Tibial artery (tissue), 4 donors: ENCODE data around the gene SYNDIG1.

ENCODE experiments used
- DNase-seq, 2 donors: peaks; one replicate each; pipeline ENCODE4 v3.0.0-alpha.2; 2019
- H3K27ac ChIP-seq, 2 donors: fragments of 200-600 bp; sonication (generic) in 1 of 2; 1 replicate in 1 of 2; 2 replicates in 1 of 2; pipeline ENCODE4 v1.5.1; 2018 to 2019; ENCODE audit warnings: mild to moderate bottlenecking in 1 of 2
- H3K27me3 ChIP-seq, 2 donors: fragments of 200-600 bp; sonication (generic) in 1 of 2; one replicate each; pipeline versions ENCODE4 v1.5.1 to v1.6.0; 2016 to 2019
- H3K36me3 ChIP-seq, 3 donors: fragments of 200-600 bp; sonication (generic) in 2 of 3; one replicate each; pipeline ENCODE4 v1.5.1; 2016 to 2019; ENCODE audit warnings: mild to moderate bottlenecking in 2 of 3
- H3K4me1 ChIP-seq, 4 donors: fragments of 200-600 bp; sonication (generic) in 2 of 4; 1 replicate in 3 of 4; 2 replicates in 1 of 4; pipeline ENCODE4 v1.5.1; 2016 to 2019
- H3K4me3 ChIP-seq, 2 donors: fragments of 200-600 bp; sonication (generic) in 1 of 2; 1 replicate in 1 of 2; 2 replicates in 1 of 2; pipeline ENCODE4 v1.5.1; 2018 to 2019; ENCODE audit warnings: mild to moderate bottlenecking in 2 of 2
- H3K9me3 ChIP-seq, 3 donors: fragments of 200-600 bp; sonication (generic) in 1 of 3; one replicate each; pipeline ENCODE4 v1.5.1; 2016 to 2019
- intact Hi-C: fragments of 100-400 bp; cut with DNase I; formaldehyde crosslinking; loops from one replicate; pipeline ENCODE4 v1.15.0; 2023; ENCODE audit warnings: low total_unique reads
- TF ChIP-seq, protein P1 (sequence below), 2 experiments: fragments of 200-600 bp in 1 of 2; fragments of 450-650 bp in 1 of 2; IDR thresholded peaks; one replicate each; pipeline ENCODE4 v1.5.1; 2017 to 2019; ENCODE audit warnings: antibody characterized with exemption in 2 of 2, mild to moderate bottlenecking in 1 of 2, moderate library complexity in 1 of 2

The SYNDIG1 gene

DNA sequence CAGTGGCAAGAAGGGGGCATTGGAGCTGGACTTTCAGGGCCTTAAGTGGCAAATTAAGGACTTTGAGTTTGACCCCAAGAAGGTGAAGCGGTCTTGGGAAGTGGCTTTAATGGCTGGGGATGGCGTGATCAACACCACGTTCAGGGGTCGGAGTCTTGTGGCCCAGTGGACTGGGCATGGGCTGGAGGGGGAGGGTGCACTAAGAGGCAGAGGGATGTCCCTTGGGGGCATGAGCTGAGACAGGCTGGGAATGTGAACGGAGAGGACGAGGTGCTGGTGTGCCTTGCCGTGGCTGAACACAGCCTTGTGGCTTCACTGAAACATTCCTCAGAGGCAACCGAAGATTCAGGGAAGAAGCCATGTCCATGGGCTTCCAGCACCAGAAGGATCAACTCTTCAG, 227.0 kb downstream of the SYNDIG1 start:
- intact Hi-C loops: no loop called here
- Histone ChIP-seq H3K36me3 (no peaks in the 10 kb centered on the region), H3K4me1 (peaks cover 0 to 31% (median 22%) of the 10 kb centered on the region in 4 donors), H3K27me3 (no peaks in the 10 kb centered on the region), H3K9me3 (no peaks in the 10 kb centered on the region), H3K27ac (no peak overlapping the region), H3K4me3 (no peak overlapping the region)
- peak in 1 of 2 donors; percentile 37 for DNase-seq
- TF ChIP-seq, protein P1, sequence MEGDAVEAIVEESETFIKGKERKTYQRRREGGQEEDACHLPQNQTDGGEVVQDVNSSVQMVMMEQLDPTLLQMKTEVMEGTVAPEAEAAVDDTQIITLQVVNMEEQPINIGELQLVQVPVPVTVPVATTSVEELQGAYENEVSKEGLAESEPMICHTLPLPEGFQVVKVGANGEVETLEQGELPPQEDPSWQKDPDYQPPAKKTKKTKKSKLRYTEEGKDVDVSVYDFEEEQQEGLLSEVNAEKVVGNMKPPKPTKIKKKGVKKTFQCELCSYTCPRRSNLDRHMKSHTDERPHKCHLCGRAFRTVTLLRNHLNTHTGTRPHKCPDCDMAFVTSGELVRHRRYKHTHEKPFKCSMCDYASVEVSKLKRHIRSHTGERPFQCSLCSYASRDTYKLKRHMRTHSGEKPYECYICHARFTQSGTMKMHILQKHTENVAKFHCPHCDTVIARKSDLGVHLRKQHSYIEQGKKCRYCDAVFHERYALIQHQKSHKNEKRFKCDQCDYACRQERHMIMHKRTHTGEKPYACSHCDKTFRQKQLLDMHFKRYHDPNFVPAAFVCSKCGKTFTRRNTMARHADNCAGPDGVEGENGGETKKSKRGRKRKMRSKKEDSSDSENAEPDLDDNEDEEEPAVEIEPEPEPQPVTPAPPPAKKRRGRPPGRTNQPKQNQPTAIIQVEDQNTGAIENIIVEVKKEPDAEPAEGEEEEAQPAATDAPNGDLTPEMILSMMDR (IDR thresholded peaks at IDR 0.05): no peak

DNA sequence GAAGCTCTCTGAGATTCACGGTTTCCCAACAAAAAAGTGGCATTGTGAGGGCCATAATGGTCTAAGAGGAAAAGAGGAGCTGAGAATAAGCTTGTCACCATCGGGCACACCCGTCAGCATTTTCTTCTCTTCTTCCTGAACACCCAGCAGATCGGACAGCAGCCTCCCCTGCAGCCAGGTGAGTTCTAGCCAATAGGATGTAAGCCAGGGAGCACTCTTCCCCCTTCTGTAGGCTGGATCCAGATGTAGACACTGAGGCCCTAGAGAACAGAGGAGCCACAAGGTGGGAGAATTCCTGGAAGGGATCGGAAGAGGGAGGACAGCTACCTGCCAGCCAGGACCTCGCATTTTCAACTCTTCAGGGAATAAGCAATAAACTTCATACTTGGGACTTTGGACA, 228.0 kb downstream of the SYNDIG1 start:
- H3K36me3 ChIP-seq: no peaks in the 10 kb centered on the region
- intact Hi-C loops: no loop called here
- DNase-seq: no peak
- H3K4me1 ChIP-seq: peaks cover 0 to 31% (median 22%) of the 10 kb centered on the region in 4 donors
- H3K27ac ChIP-seq: no peak overlapping the region
- TF ChIP-seq, protein P1 (IDR thresholded peaks at IDR 0.05): no peak
- no peak overlapping the region for H3K4me3 ChIP-seq
- no peaks in the 10 kb centered on the region for H3K9me3 ChIP-seq
- H3K27me3 ChIP-seq: no peaks in the 10 kb centered on the region

DNA sequence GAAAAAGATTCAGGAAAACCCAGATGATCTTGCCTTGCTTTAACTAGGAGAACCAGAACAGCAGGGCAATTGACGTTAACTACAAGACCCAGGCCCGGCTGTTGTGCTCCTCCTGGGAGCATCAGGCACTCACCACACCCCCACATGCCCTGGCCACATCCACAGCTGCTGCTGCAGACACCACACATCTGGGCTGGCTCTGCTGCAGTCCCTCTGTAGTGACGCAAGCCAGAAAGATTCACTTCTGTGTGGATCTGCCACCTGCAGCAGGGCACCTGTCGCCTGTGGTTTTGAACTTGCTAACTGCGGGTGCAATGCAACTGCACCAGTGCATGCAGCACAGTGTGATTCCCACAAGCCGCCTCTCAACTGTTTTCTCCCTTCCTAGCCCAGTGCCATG, 228.8 kb downstream of the SYNDIG1 start:
- TF ChIP-seq, protein P1 (IDR thresholded peaks at IDR 0.05): no peak
- no peaks in the 10 kb centered on the region for H3K9me3 ChIP-seq
- H3K27ac ChIP-seq: no peak overlapping the region
- peak in 1 of 2 donors; percentile 31 for DNase-seq
- peaks cover 0 to 1% of the 10 kb centered on the region in 2 donors for H3K27me3 ChIP-seq
- H3K36me3 ChIP-seq: no peaks in the 10 kb centered on the region
- intact Hi-C loops: no loop called here
- peaks cover 0 to 30% (median 22%) of the 10 kb centered on the region in 4 donors for H3K4me1 ChIP-seq
- no peak overlapping the region for H3K4me3 ChIP-seq

DNA sequence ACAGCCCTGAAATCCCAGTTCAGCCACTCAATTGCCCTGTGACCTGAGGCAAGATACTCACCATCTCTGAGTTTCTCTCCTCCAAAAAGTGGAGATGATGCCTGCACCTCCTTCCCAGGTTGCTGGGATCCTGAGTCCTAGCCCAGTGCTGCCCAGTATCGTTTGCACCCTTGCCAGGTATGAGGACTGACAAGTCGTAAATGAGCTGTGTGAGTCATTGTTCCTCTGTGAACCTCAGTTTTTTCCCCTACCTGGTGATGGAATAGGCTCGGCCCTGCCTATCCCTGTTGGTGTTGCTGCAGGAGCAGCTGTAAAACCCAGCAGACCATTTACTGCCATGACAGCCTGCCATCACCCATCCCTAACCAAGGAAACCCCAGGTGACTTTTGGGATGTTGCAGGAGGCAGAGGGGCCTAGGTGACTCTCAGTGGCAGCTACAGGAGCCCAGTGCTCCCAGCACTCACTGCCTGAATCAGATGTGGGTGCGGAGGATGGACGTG, 229.3 kb downstream of the SYNDIG1 start:
- H3K9me3 ChIP-seq: no peaks in the 10 kb centered on the region
- H3K27ac ChIP-seq: no peak overlapping the region
- DNase-seq: peak in 1 of 2 donors; percentile 31
- intact Hi-C loops: no loop called here
- H3K27me3 ChIP-seq: peaks cover 0 to 3% of the 10 kb centered on the region in 2 donors
- H3K4me1 ChIP-seq: peaks cover 0 to 24% (median 20%) of the 10 kb centered on the region in 4 donors
- H3K4me3 ChIP-seq: no peak overlapping the region
- H3K36me3 ChIP-seq: no peaks in the 10 kb centered on the region
- TF ChIP-seq, protein P1 (IDR thresholded peaks at IDR 0.05): no peak

DNA sequence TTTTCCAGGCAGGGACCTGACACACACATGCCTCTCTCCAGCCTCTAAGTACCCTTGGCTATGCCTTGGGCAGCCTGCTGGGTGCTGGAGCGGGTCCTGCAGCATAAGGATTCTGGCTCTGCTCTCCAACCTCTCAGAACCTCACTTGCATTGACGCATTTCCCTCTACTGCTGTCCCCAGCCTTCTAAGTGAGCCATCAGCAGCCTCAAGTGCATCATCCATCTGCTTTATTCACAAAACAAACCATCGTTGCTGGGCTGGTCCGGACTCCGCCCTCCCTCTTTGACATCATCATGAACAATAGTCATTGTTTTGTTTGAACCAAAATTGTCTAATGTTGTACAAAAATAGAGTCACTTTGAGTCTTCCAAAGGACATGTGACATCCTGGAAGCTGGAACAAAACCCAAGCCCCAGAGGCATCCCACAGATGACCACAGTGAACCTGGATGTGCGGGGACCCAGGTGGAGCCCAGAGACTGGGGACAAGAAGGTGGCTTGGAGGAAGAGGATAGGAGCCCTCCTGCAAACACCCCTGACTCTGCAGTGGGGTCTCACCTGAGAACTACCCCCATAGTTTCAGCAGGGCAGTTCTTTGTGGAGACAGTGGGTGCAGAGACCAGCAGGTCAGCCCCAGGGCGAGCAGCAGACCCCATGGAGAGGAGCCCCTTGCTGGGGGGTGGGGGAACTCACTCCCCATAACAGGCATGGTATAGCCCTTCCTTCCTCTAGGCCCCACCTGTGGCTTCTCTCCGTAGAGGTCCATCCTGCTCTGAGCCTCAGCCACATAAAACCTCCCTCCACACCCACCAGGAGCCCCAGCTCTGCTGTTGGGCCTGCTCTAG, 230.1 kb downstream of the SYNDIG1 start:
- Histone ChIP-seq H3K9me3 (no peaks in the 10 kb centered on the region), H3K36me3 (no peaks in the 10 kb centered on the region), H3K27ac (no peak overlapping the region), H3K4me1 (peaks cover 0 to 16% (median 12%) of the 10 kb centered on the region in 4 donors), H3K4me3 (no peak overlapping the region), H3K27me3 (peaks cover 0 to 3% of the 10 kb centered on the region in 2 donors)
- intact Hi-C loops: no loop called here
- peak in 1 of 2 donors; percentile 49 for DNase-seq
- TF ChIP-seq, protein P1 (IDR thresholded peaks at IDR 0.05): no peak
